Astrocyte of the cerebellum (primary cell): ENCODE data around the gene GRIK2.

ENCODE experiments used
- DNase-seq: peaks from one replicate; pipeline ENCODE4 v3.0.0-alpha.2; 2011; ENCODE audit warnings: low read depth
- H3K4me3 ChIP-seq: 2 replicates; pipeline ENCODE4 v1.5.1; 2011; ENCODE audit warnings: mild to moderate bottlenecking, low read depth, low read length, moderate library complexity
- CTCF ChIP-seq: IDR thresholded peaks from 2 replicates; pipeline ENCODE4 v1.5.1; 2012; ENCODE audit warnings: low read length, low read depth, moderate library complexity, mild to moderate bottlenecking; ENCODE audit errors: missing control alignments
- in situ Hi-C: cut with HindIII; loops from 2 replicates; pipeline ENCODE4 v1.10.0; 2017; ENCODE audit warnings: low sequenced_read_pairs

The GRIK2 gene

GRCh38 chr6:101741474-101742171 is 348.1 kb downstream of the GRIK2 start:
- in situ Hi-C loops, result no loop called here
- no peak for TF ChIP-seq CTCF
- DNase-seq, result no peak
- no peak overlapping the region for H3K4me3 ChIP-seq

GRCh38 chr6:101747160-101747559 is 353.7 kb downstream of the GRIK2 start:
- no peak for DNase-seq
- no peak overlapping the region for H3K4me3 ChIP-seq
- in situ Hi-C loops, result no loop called here
- TF ChIP-seq CTCF, result no peak

- in situ Hi-C loops, result no loop called here
- no peak overlapping the region for H3K4me3 ChIP-seq
- no peak for DNase-seq
- TF ChIP-seq CTCF, result no peak
These were observed 354.2 kb downstream of the GRIK2 start for GRCh38 chr6:101747716-101748115.

- in situ Hi-C loops, result no loop called here
- no peak for TF ChIP-seq CTCF
- DNase-seq, result no peak
- no peak overlapping the region for H3K4me3 ChIP-seq
These were observed 362.4 kb downstream of the GRIK2 start for GRCh38 chr6:101755931-101756330.

- H3K4me3 ChIP-seq, result no peak overlapping the region
- no peak for DNase-seq
- in situ Hi-C loops, result no loop called here
- no peak for TF ChIP-seq CTCF
These were observed 364.9 kb downstream of the GRIK2 start for GRCh38 chr6:101758368-101758767.

- in situ Hi-C loops, result no loop called here
- no peak overlapping the region for H3K4me3 ChIP-seq
- DNase-seq, result no peak
- TF ChIP-seq CTCF, result no peak
These were observed 367.5 kb downstream of the GRIK2 start for GRCh38 chr6:101760843-101761621.
